Left lung (tissue), 10 donors: ENCODE data around the gene DRC3. TPM values are rescaled to one million over a fixed set of nuclear protein-coding genes. Genes with fewer than 3 reads are reported as not detected.

Experiments
- ATAC-seq: fragments of 200-7000 bp; cut with Tn5 transposase; one replicate; pipeline ENCODE4 v1.9.1; 2020; ENCODE audit warnings: moderate library complexity
- DNase-seq, 4 donors: peaks; one replicate each; pipeline ENCODE4 v3.0.0-alpha.2; 2013 to 2020
- H3K27ac ChIP-seq, 2 donors: fragments of 200-600 bp; sonication (generic) in 1 of 2; one replicate each; pipeline versions ENCODE4 v1.5.0 to v1.8.0; 2020 to 2021
- H3K27me3 ChIP-seq, 2 donors: fragments of 200-600 bp; sonication (generic) in 1 of 2; one replicate each; pipeline versions ENCODE4 v1.5.0 to v1.8.0; 2020 to 2021
- H3K36me3 ChIP-seq, 2 donors: fragments of 200-600 bp; sonication (generic) in 1 of 2; one replicate each; pipeline versions ENCODE4 v1.5.0 to v1.8.0; 2020 to 2021
- H3K4me1 ChIP-seq, 2 donors: fragments of 200-600 bp; one replicate each; pipeline ENCODE4 v1.8.0; 2021
- H3K4me3 ChIP-seq, 2 donors: fragments of 200-600 bp; sonication (generic) in 1 of 2; one replicate each; pipeline versions ENCODE4 v1.5.0 to v1.8.0; 2020 to 2021; ENCODE audit warnings: mild to moderate bottlenecking in 1 of 2
- H3K9me3 ChIP-seq, 2 donors: fragments of 200-600 bp; sonication (generic) in 1 of 2; one replicate each; pipeline versions ENCODE4 v1.5.0 to v1.8.0; 2020 to 2021
- intact Hi-C, 2 donors: fragments of 100-400 bp; cut with DNase I; formaldehyde crosslinking; loops; one replicate each; pipeline versions ENCODE4 v1.11.2 to v1.14.2; 2022
- polyA plus RNA-seq, 6 donors: library from polyadenylated mRNA; unstranded; fragments of 120-200 nt; gene quantifications; one replicate each; pipeline ENCODE4 v1.2.1, GENCODE V29; 2013; ENCODE audit not compliant: insufficient read length in 6 of 6
- total RNA-seq, 2 donors: library from RNA; stranded (reverse); fragmentation: NEBNext Ultra II Directional; extraction: Animal tissue kit (Norgen Biotek cat#: 25700); gene quantifications; one replicate each; pipeline ENCODE4 v1.2.1, GENCODE V29; 2021
- TF ChIP-seq, protein P1 (sequence below), 2 donors: fragments of 200-600 bp; sonication (generic) in 1 of 2; IDR thresholded peaks; one replicate each; pipeline versions ENCODE4 v1.5.0 to v1.8.0; 2021; ENCODE audit warnings: antibody characterized with exemption in 2 of 2
- donor health status: DM: no; HTN: yes; CAD: no.
- donor health status: DM: no; HTN: no; CAD: no.

The DRC3 gene
- total and polyA plus RNA-seq, 8 donors, result 3.6 to 22.8 (median 16.4) TPM

- Histone ChIP-seq H3K27ac (no peak overlapping the region), H3K4me1 (peaks cover 7 to 30% of the 10 kb centered on the region in 2 donors), H3K27me3 (no peaks in the 10 kb centered on the region), H3K9me3 (no peaks in the 10 kb centered on the region), H3K36me3 (no peaks in the 10 kb centered on the region), H3K4me3 (no peak overlapping the region)
- no peak for ATAC-seq
- intact Hi-C loops, result no loop called here
- no peak for DNase-seq
- TF ChIP-seq, protein P1, sequence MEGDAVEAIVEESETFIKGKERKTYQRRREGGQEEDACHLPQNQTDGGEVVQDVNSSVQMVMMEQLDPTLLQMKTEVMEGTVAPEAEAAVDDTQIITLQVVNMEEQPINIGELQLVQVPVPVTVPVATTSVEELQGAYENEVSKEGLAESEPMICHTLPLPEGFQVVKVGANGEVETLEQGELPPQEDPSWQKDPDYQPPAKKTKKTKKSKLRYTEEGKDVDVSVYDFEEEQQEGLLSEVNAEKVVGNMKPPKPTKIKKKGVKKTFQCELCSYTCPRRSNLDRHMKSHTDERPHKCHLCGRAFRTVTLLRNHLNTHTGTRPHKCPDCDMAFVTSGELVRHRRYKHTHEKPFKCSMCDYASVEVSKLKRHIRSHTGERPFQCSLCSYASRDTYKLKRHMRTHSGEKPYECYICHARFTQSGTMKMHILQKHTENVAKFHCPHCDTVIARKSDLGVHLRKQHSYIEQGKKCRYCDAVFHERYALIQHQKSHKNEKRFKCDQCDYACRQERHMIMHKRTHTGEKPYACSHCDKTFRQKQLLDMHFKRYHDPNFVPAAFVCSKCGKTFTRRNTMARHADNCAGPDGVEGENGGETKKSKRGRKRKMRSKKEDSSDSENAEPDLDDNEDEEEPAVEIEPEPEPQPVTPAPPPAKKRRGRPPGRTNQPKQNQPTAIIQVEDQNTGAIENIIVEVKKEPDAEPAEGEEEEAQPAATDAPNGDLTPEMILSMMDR (IDR thresholded peaks at IDR 0.05), result no peak
These were observed 38.9 kb upstream of the DRC3 start for GRCh38 chr17:17933775-17934174.

DNA sequence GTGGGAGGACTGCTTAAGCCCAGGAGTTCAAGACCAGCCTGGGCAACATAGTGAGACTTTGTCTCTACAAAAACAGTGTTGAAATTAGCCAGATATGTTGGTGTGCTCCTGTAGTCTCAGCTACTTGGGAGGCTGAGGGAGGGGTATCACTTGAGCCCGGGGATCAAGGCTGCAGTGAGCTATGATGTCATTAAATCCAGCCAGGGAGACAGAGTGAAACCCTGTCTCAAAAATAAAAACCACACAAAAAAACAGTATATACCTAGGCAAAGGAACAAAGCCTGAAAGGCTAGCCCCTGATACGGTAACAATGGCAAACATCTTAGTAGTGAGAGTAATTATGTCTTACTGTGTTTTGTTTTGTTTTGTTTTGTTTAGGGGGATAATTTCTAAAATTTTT lies 38.4 kb upstream of the DRC3 start:
- Histone ChIP-seq H3K36me3 (no peaks in the 10 kb centered on the region), H3K4me3 (no peak overlapping the region), H3K9me3 (no peaks in the 10 kb centered on the region), H3K27me3 (no peaks in the 10 kb centered on the region), H3K27ac (no peak overlapping the region), H3K4me1 (peaks cover 3 to 30% of the 10 kb centered on the region in 2 donors)
- intact Hi-C loops, result no loop called here
- TF ChIP-seq, protein P1 (IDR thresholded peaks at IDR 0.05), result no peak
- DNase-seq, result no peak
- no peak for ATAC-seq

DNA sequence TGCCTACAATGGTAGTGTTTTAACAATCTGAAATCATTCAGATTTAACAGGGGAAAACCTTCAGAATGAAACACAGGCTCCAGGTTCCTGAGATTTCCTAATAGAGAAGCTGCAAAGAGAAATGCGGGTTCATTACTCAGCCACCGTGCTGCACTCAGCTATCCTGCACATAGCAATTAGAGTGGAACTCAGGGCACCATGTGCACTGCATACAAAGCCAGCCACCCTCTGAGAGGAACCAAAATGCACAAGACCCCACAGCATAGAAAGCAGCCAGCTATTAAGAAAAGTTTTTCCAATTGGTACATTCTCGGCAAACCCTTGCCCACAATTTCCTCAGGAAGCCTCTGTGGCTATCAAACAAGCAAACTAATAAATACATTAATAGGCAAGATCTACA lies 37.9 kb upstream of the DRC3 start:
- TF ChIP-seq, protein P1 (IDR thresholded peaks at IDR 0.05), result no peak
- no peak for DNase-seq
- no peak for ATAC-seq
- no peaks in the 10 kb centered on the region for H3K27me3 ChIP-seq
- no peaks in the 10 kb centered on the region for H3K9me3 ChIP-seq
- H3K27ac ChIP-seq, result no peak overlapping the region
- peaks cover 0 to 29% of the 10 kb centered on the region in 2 donors for H3K4me1 ChIP-seq
- H3K36me3 ChIP-seq, result no peaks in the 10 kb centered on the region
- no peak overlapping the region for H3K4me3 ChIP-seq
- intact Hi-C loops, result no loop called here

GRCh38 chr17:17935321-17936271 lies 37.1 kb upstream of the DRC3 start:
- Histone ChIP-seq H3K36me3 (no peaks in the 10 kb centered on the region), H3K27ac (peak overlapping the region; percentile 7 to 40), H3K9me3 (no peaks in the 10 kb centered on the region), H3K4me1 (peaks cover 0 to 30% of the 10 kb centered on the region in 2 donors), H3K4me3 (no peak overlapping the region), H3K27me3 (no peaks in the 10 kb centered on the region)
- TF ChIP-seq, protein P1 (IDR thresholded peaks at IDR 0.05), result no peak
- intact Hi-C loops, result no loop called here
- DNase-seq, result peak in 1 of 4 donors; percentile 62
- peak; percentile 66 for ATAC-seq

DNA sequence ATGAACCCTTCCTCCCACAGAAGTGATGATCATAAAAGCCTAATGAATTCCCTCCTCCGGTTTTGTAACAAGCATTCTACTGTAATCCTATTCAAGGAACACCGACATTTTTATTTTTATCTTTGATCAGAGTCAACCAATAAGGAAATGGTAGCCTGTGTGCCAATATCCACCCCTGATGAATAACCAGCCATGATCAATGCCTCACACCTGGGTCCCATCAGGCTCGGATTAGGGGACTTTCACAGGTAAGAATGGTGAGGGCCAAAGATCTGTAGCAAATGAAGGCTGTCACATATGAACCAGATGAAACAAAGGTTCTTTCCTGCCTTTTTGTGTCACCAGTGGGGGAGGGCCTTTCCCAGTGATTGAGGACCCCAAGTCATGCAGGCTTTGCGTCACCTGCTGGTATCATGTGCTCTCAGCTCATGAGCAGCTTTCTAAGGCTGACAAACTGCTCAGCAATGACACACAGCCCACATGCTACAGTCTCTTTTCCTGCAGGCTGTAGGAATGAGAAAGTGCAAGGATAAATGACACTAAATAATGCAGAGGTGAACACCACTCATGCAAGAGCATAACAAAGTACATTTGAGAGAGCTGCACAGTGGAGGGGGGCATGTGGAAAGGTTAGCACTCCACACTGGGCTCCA lies 35.3 kb upstream of the DRC3 start:
- H3K9me3 ChIP-seq, result no peaks in the 10 kb centered on the region
- H3K4me1 ChIP-seq, result peaks cover 0 to 45% of the 10 kb centered on the region in 2 donors
- ATAC-seq (no peak), DNase-seq (no peak)
- H3K36me3 ChIP-seq, result no peaks in the 10 kb centered on the region
- intact Hi-C loops, result no loop called here
- TF ChIP-seq, protein P1 (IDR thresholded peaks at IDR 0.05), result no peak
- no peaks in the 10 kb centered on the region for H3K27me3 ChIP-seq
- H3K27ac ChIP-seq, result no peak overlapping the region
- no peak overlapping the region for H3K4me3 ChIP-seq
